ENCODE measurements around the gene TIMM9.

The TIMM9 gene

GRCh38 chr14:58427281-58428117, at the start of gene TIMM9, which contains the start of gene KIAA0586:
TIMM9 (minus strand) TSS chr14:58427531; CDS start chr14:58411945, 15,586 bp downstream.
KIAA0586 (plus strand) TSS chr14:58427719; CDS start chr14:58428265, 546 bp downstream.
- no peaks in the 10 kb centered on the region for H3K36me3 ChIP-seq (ENCODE audit: control insufficient read depth, insufficient read depth, low read length)
- TF ChIP-seq CTCF (IDR thresholded peaks at IDR 0.05; ENCODE audit: insufficient read depth, low read length, poor library complexity, severe bottlenecking) = no peak
- DNase-seq (ENCODE audit: extremely low read depth, insufficient read length) = peak; percentile 85
- H3K27me3 ChIP-seq (replicated peaks; ENCODE audit: control insufficient read depth, insufficient read depth, low read length) = no peaks in the 10 kb centered on the region
- peak within 1 kb of the TSS; percentile 94 for H3K4me3 ChIP-seq (replicated peaks; ENCODE audit: low read depth, low read length)

GRCh38 chr14:58476320-58476719, 49.0 kb upstream of the TIMM9 start:
- H3K4me3 ChIP-seq (replicated peaks; ENCODE audit: low read depth, low read length) = no peak overlapping the region

GRCh38 chr14:58469309-58469708, 42.0 kb upstream of the TIMM9 start:
- no peak for DNase-seq (ENCODE audit: extremely low read depth, insufficient read length)
- no peak overlapping the region for H3K4me3 ChIP-seq (replicated peaks; ENCODE audit: low read depth, low read length)
- no peaks in the 10 kb centered on the region; the same call in 1 of the 2 replicates for H3K36me3 ChIP-seq (ENCODE audit: control insufficient read depth, insufficient read depth, low read length)
- TF ChIP-seq CTCF (IDR thresholded peaks at IDR 0.05; ENCODE audit: insufficient read depth, low read length, poor library complexity, severe bottlenecking) = no peak
- no peaks in the 10 kb centered on the region for H3K27me3 ChIP-seq (replicated peaks; ENCODE audit: control insufficient read depth, insufficient read depth, low read length)

More at GRCh38 chr14:58476320-58476719, 49.0 kb upstream of the TIMM9 start:
- no peaks in the 10 kb centered on the region for H3K36me3 ChIP-seq (ENCODE audit: control insufficient read depth, insufficient read depth, low read length)
- TF ChIP-seq CTCF (IDR thresholded peaks at IDR 0.05; ENCODE audit: insufficient read depth, low read length, poor library complexity, severe bottlenecking) = no peak
- no peaks in the 10 kb centered on the region for H3K27me3 ChIP-seq (replicated peaks; ENCODE audit: control insufficient read depth, insufficient read depth, low read length)
- no peak for DNase-seq (ENCODE audit: extremely low read depth, insufficient read length)

GRCh38 chr14:58467575-58467974, 40.2 kb upstream of the TIMM9 start:
- no peaks in the 10 kb centered on the region for H3K27me3 ChIP-seq (replicated peaks; ENCODE audit: control insufficient read depth, insufficient read depth, low read length)
- no peaks in the 10 kb centered on the region; the same call in none of the 2 replicates for H3K36me3 ChIP-seq (ENCODE audit: control insufficient read depth, insufficient read depth, low read length)
- no peak for TF ChIP-seq CTCF (IDR thresholded peaks at IDR 0.05; ENCODE audit: insufficient read depth, low read length, poor library complexity, severe bottlenecking)
- no peak overlapping the region for H3K4me3 ChIP-seq (replicated peaks; ENCODE audit: low read depth, low read length)
- no peak for DNase-seq (ENCODE audit: extremely low read depth, insufficient read length)

- Histone ChIP-seq H3K4me3 (replicated peaks; ENCODE audit: low read depth, low read length) (no peak overlapping the region), H3K27me3 (replicated peaks; ENCODE audit: control insufficient read depth, insufficient read depth, low read length) (no peaks in the 10 kb centered on the region), H3K36me3 (ENCODE audit: control insufficient read depth, insufficient read depth, low read length) (no peaks in the 10 kb centered on the region; the same call in none of the 2 replicates)
- no peak for DNase-seq (ENCODE audit: extremely low read depth, insufficient read length)
- no peak for TF ChIP-seq CTCF (IDR thresholded peaks at IDR 0.05; ENCODE audit: insufficient read depth, low read length, poor library complexity, severe bottlenecking)
Observed at GRCh38 chr14:58466459-58466858, 39.1 kb upstream of the TIMM9 start.

Measured in GM06990 (cell line).